Measurements from ENCODE around the gene GOLGA3.

GRCh38 chr12:132848521-132848920, 19.9 kb upstream of the GOLGA3 start:
- TF ChIP-seq CTCF (IDR thresholded peaks at IDR 0.05; ENCODE audit: low read depth, low read length) (no peak), POLR2A (IDR thresholded peaks at IDR 0.05; ENCODE audit: extremely low read depth, insufficient read length) (no peak)

Measured in NB4 (cell line).